SK-N-MC (cell line): Measurements from ENCODE around the gene SPART.

Source experiments
- DNase-seq: peaks from one replicate; pipeline ENCODE4 v3.0.0-alpha.2; 2011; ENCODE audit warnings: low read depth, low spot score
- H3K27ac ChIP-seq: fragments of 200-600 bp; sonication (generic); 2 replicates; pipeline ENCODE4 v1.5.1; 2016; ENCODE audit warnings: mixed run types
- H3K36me3 ChIP-seq: fragments of 200-600 bp; sonication (generic); 2 replicates; pipeline ENCODE4 v1.6.1; 2017; ENCODE audit warnings: antibody characterized with exemption, low read length, mixed read lengths; ENCODE audit not compliant: insufficient read depth
- H3K4me3 ChIP-seq: fragments of 200-600 bp; sonication (generic); 2 replicates; pipeline ENCODE4 v1.5.1; 2016
- H3K9ac ChIP-seq: fragments of 200-600 bp; sonication (generic); 2 replicates; pipeline ENCODE4 v1.8.0; 2017; ENCODE audit warnings: mixed run types, mixed read lengths; ENCODE audit not compliant: insufficient read length
- H3K9me3 ChIP-seq: fragments of 200-600 bp; sonication (generic); 2 replicates; pipeline ENCODE4 v1.6.1; 2017; ENCODE audit warnings: low read depth, mild to moderate bottlenecking, antibody characterized with exemption, low read length, moderate library complexity, mixed read lengths
- EZH2 ChIP-seq: fragments of 200-600 bp; sonication (generic); IDR thresholded peaks from one replicate; pipeline ENCODE4 v1.6.1; 2017; ENCODE audit warnings: antibody characterized with exemption
- FOXP2 ChIP-seq: optimal IDR thresholded peaks from 2 replicates; pipeline ENCODE3; 2011; ENCODE audit warnings: mild to moderate bottlenecking, moderate library complexity; ENCODE audit not compliant: insufficient read depth; ENCODE audit errors: extremely low read length, control extremely low read depth
- POLR2AphosphoS5 ChIP-seq: IDR thresholded peaks from 2 replicates; pipeline ENCODE4 v1.6.1; 2012; ENCODE audit warnings: mild to moderate bottlenecking, low read depth, low read length, borderline replicate concordance

SPART gene

GRCh38 chr13:36259361-36260137, 86.6 kb downstream of the SPART start:
- no peak overlapping the region for H3K27ac ChIP-seq
- no peak overlapping the region for H3K4me3 ChIP-seq
- no peaks in the 10 kb centered on the region for H3K36me3 ChIP-seq
- H3K9ac ChIP-seq, result no peak overlapping the region
- H3K9me3 ChIP-seq, result no peaks in the 10 kb centered on the region
- TF ChIP-seq EZH2 (no peak), POLR2AphosphoS5 (no peak), FOXP2 (no peak)
- DNase-seq, result no peak

GRCh38 chr13:36258831-36259230, 87.4 kb downstream of the SPART start:
- TF ChIP-seq FOXP2 (no peak), EZH2 (no peak), POLR2AphosphoS5 (no peak)

More at GRCh38 chr13:36258831-36259230, 87.4 kb downstream of the SPART start:
- no peak overlapping the region for H3K9ac ChIP-seq
- H3K36me3 ChIP-seq, result no peaks in the 10 kb centered on the region
- no peak overlapping the region for H3K27ac ChIP-seq
- no peaks in the 10 kb centered on the region for H3K9me3 ChIP-seq
- DNase-seq, result no peak
- H3K4me3 ChIP-seq, result no peak overlapping the region
